Fibroblast of lung (primary cell): ENCODE measurements around the gene MCEMP1.

Source experiments
- CTCF ChIP-seq, 2 donors: IDR thresholded peaks in 1 of 2; conservative IDR thresholded peaks in 1 of 2; 1 replicate in 1 of 2; 2 replicates in 1 of 2; pipeline ENCODE4 v1.5.1; 2011 to 2012; ENCODE audit warnings: low read length in 2 of 2, control low read depth in 1 of 2, inconsistent platforms in 1 of 2, low read depth in 1 of 2, mild to moderate bottlenecking in 1 of 2
- EZH2 ChIP-seq: IDR thresholded peaks from 2 replicates; pipeline ENCODE4 v1.5.1; 2012; ENCODE audit warnings: low read length, control low read depth, mild to moderate bottlenecking; ENCODE audit errors: missing control alignments

- TF ChIP-seq CTCF (conservative IDR thresholded peaks at IDR 0.05 in 1 of 2, IDR thresholded peaks at IDR 0.05 in 1 of 2; ENCODE audit: low read depth in 1 of 2, low read length in 2 of 2) (no peak), EZH2 (no peak)
Measured at GRCh38 chr19:7644550-7644877, 32.4 kb upstream of the MCEMP1 start.
